Subcutaneous adipose tissue (tissue), 4 donors: ENCODE results near the gene RUFY4. TPM values are rescaled to one million over a fixed set of nuclear protein-coding genes. Genes with fewer than 3 reads are reported as not detected.

Experiments
- total RNA-seq, 4 donors: library from RNA; depleted of rRNA; stranded (reverse); fragments of >200 nt; gene quantifications; one replicate each; pipeline ENCODE4 v1.1.0, GENCODE V29; 2016
- TF ChIP-seq, protein P1 (sequence below): fragments of 450-650 bp; IDR thresholded peaks from one replicate; pipeline ENCODE4 v1.5.1; 2016; ENCODE audit warnings: low read depth, mild to moderate bottlenecking, control low read depth, antibody characterized with exemption, moderate library complexity

Gene RUFY4
- total RNA-seq, 4 donors from 2014 or later: 0.85 to 2.4 TPM; not detected in 2

DNA sequence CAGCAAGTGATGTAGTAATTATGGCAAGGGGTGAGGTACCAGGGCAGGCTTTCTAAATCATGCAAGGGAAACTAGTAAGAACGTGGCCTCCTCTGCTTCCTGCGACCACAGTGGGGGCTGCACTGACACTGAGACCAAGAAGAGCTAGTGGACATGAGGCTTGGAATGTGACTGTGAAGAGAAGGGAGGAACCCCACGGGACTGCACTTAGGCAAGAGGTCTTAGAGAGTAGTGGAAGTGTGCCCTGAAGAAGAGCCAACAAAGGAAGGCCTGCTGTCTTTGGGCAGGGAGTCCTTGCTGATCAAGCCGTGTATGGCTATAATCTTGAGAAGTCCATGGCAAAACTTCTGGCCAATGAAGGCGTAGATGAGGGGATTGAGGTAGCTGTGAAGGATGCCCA lies 8.9 kb upstream of the RUFY4 start:
- TF ChIP-seq, protein P1, sequence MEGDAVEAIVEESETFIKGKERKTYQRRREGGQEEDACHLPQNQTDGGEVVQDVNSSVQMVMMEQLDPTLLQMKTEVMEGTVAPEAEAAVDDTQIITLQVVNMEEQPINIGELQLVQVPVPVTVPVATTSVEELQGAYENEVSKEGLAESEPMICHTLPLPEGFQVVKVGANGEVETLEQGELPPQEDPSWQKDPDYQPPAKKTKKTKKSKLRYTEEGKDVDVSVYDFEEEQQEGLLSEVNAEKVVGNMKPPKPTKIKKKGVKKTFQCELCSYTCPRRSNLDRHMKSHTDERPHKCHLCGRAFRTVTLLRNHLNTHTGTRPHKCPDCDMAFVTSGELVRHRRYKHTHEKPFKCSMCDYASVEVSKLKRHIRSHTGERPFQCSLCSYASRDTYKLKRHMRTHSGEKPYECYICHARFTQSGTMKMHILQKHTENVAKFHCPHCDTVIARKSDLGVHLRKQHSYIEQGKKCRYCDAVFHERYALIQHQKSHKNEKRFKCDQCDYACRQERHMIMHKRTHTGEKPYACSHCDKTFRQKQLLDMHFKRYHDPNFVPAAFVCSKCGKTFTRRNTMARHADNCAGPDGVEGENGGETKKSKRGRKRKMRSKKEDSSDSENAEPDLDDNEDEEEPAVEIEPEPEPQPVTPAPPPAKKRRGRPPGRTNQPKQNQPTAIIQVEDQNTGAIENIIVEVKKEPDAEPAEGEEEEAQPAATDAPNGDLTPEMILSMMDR: no peak

DNA sequence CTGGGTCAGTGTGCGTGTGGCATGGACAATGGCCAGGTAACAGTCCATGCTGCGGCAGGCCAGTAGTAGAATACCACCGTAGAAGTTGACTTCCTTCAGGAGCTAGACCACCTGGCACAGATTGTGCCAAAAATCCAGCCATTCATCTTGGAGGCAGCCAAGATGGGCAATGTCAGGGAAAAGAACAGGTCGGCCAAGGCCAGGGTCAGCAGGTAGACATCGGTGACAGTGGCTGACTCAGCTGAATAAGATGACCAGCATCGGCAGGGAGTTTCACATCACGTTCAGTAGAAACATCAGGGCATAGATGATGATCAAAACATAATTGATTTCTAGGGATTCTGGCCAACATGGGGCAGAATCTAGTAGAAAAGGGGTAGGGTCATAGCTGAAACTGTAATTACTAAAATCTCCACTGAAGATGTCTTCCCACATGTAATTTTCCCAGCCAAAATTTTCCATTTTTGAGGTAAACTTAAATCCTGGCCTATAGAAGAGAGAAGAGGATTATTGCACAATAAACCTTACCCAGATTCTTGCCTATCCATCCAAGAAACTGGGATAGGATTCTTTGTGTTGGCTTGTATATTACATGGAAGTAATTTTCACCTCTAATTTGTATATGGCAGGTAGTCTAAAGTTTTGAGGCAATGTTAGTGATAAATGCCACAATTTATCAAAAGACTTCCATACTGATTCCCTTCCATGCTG lies 7.9 kb upstream of the RUFY4 start:
- TF ChIP-seq, protein P1: no peak

DNA sequence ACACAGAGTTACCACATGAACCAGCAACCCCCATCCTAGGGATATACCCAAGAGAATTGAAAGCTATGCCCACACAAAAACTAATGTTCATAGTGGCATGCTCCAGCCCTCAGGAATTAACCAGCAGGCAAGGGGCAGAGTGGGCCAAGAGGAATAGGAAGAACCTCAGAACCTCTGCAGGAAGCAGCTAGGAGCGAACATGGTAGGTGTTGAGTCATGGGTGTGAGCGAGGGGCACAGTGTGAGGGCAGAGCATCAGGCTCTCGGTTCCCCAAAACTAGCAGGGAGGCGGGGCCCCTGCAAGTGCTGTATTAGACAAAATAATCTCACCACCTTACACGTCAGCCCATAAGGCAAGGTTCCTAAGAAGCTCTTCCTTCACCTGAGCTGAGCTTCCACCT lies 5.6 kb upstream of the RUFY4 start:
- TF ChIP-seq, protein P1: no peak

DNA sequence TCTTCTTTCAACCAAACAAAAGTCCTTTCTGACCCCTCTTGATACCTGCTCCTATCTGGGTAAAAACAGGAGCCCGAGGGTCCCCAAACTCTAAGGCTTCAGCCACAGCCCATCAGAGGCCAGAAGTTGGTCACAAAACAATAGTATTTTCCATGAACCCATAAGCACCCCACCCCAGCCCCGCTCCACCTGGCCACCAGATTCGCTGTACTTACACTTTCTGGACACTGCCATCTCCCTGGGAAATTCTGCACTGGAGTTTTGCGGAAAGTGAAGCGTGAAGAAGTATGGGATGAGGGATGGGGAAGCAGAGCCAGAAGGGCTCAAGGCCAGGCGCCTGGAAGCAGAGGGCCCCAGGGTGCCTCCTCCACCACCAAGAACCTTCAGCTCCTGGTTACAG lies 5.2 kb upstream of the RUFY4 start:
- TF ChIP-seq, protein P1: no peak

DNA sequence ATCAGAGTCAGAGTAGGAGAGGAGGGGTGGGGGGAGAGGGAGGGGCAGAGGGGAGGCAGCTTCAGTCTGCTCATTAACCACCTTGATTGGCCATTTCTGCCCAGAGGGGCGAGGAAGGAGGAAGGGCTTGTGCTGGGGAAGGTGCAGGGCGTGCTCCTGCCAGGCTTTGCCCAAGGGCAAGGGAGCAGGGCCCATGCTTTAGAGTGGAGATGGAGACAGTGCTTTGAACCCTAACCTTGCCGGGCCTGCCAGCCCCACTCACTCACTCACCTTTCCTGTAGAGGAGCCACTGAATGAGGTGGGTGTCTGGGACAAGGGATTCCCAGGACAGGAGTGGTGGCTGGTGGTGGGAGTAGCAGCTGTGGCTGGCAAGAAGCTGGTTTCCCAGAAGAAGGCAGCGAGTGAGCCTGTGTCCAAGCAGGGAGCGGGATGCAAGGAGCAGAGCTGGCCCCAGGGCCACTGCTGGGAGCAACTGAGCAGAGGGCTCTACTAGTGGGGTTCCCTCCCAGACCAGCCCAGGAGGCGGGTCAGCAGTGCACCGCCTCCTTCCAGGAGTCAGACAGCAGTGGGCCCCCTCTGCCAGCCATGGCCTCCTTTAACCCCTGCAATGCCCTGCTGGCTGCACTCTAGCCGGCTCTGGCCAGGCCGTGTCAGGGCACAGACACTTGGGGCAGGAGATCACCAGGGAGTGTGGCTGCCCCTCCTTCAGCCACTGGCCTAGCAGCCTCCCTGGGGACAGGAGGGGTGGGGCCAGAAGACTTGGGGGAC lies 3.6 kb upstream of the RUFY4 start:
- TF ChIP-seq, protein P1: no peak

DNA sequence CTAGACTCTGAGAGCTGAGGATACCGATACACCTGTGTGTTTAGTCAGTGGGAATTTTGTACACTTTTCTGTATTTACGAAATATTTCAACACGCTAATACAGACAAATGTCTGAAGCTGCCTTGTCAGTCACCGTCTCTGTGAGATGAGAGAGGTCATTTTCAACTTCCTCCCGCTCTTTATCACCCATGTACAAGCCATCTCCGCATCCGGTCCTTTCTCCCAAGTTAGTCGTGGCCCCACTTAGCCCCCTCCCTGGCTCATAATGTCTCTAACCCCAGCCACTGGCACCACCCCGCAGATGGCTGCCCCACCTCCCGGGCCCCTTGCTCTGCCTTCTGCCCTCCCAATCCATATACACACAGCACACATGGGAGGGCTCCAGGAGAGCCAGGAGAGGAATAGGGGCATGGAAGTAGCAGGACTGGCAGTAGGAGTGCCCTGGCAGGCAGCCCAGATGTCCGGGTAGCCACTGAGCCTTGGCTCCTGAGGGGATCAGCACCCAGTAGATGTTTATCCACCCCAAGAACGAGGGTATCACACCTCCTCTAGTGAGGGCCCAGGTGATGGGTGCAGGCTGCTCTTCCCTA lies 2.0 kb upstream of the RUFY4 start:
- TF ChIP-seq, protein P1: no peak

DNA sequence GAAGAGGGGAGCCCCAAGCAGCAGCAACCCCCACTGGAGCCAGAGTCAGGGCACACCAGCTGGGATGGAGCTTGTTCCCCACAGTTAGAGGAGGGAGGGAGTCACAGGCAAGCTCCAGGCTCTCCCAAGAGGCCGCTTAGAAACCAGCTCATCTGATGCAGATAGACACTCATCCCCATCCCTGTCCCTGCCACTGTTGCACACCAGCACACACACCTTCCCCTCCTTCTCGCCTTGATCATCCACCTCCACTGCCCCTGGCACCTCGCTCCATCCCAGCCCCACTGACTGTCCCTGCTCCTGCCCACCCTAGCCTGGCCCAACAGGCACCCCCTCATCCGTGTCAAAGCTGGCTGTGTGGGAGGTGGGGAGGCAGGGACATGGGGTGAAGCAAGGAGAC lies 1.5 kb upstream of the RUFY4 start:
- TF ChIP-seq, protein P1: no peak
